ENCODE measurements around the gene SLC18A2.
"Not testable (repeated sequence)": the region's sequence is repeated elsewhere in the genome, so short reads cannot be mapped to it uniquely, and the experiment has no call there.

The SLC18A2 gene

GRCh38 chr10:117240621-117241529 lies at the start of gene SLC18A2:
TSS of gene SLC18A2 (plus strand) at chr10:117241114. CDS start at chr10:117241694, 580 bp downstream.
- DNase-seq = no peak

DNA sequence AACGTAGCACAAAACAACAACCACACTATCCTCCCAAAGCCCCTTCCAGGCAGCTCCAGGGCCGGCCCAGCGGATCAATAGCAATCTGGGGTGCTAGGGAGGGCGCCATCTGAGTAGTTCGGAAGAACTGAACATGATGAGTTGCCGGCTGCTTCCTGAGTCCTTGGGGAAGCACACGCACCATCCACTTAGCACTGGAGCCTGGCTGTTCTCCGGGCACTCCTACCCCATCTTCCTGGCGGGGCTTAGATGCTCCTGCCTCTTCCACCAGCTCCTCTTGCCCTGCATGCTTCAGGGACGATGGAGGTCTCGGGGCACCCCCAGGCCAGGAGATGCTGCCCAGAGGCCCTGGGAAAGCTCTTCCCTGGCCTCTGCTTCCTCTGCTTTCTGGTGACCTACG lies 43.7 kb upstream of the SLC18A2 start, which contains the start of gene KCNK18:
TSS of gene KCNK18 (plus strand) at position 301 of the 400 bp plus-strand sequence. CDS start at position 301, 0 bp downstream.
- no peak for DNase-seq

GRCh38 chr10:117198088-117198487 lies 42.8 kb upstream of the SLC18A2 start:
- DNase-seq = no peak

DNA sequence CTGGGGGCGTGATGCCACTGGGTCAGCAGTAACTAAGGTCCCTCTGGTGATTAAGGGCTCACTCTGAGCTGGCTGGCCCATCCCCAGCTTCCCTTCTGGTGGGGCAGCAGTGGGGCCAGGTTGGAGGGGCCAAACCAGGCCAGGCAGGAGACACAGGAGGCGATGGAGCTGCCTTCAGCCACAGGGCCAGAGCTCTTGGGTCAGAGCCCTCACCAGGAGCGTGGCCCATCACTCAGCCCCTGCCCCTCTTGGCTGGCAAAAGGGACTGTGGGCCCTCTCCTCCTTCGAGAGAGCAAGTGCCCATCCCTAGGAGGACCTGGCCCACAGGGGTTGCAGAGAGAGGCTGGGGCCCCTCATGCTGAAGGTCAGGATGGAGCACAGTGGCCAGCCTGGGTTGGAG lies 39.1 kb upstream of the SLC18A2 start:
- no peak for DNase-seq

- no peak for DNase-seq
Observed at GRCh38 chr10:117204316-117204715, 36.6 kb upstream of the SLC18A2 start.

GRCh38 chr10:117212176-117212575 lies 28.7 kb upstream of the SLC18A2 start:
- DNase-seq = no peak

DNA sequence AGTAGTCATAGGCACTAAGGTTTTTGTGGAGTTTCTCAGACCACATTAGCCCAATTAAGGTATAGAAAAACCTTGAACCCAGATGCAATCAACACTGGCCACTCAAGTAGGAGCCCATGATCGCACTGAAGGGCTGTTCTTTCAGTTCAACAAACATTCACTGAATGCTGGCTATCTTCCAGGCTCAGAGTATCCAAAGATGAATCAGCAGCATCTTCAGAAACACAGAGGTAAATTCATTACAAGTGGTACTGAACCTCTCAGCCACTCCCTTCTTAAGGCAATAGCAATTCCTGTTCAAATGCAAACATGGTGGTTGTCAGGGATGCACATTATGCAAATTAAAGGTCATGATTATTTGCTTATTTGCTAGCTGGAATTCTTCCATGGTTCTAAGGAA lies 26.5 kb upstream of the SLC18A2 start:
- DNase-seq = no peak

- no peak for DNase-seq
Observed at GRCh38 chr10:117215079-117215478, 25.8 kb upstream of the SLC18A2 start.

GRCh38 chr10:117216028-117216427 lies 24.9 kb upstream of the SLC18A2 start:
- DNase-seq = no peak

DNA sequence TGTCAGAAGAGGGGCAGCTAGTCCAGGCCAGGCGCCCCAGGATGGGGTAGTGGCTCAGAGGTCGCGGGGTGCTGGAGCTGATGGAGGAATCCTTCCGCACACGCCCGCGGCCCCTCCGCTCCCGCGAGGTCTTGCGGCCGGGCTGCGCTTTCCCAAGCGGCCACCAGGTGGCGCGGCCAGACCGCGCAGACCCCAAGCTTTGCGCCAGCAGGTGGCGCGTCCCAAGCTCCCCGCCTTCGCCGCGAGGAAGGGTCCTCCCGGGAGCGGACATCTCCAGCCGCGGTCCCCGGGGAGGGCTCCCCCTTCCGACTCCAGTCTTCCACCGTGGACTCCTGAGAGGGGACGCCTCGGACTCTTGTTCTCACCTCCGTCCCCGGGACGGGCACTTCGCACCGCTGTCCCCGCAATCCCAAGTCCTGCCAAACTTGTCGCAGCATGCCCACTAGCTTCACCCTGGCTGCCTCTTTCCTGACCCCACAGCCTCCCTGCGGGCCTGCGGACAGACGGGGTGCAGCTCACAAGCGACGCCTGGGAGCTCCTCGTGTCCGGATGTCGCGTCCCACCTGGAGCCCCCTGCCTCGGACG lies 24.2 kb upstream of the SLC18A2 start:
- DNase-seq = no peak

DNA sequence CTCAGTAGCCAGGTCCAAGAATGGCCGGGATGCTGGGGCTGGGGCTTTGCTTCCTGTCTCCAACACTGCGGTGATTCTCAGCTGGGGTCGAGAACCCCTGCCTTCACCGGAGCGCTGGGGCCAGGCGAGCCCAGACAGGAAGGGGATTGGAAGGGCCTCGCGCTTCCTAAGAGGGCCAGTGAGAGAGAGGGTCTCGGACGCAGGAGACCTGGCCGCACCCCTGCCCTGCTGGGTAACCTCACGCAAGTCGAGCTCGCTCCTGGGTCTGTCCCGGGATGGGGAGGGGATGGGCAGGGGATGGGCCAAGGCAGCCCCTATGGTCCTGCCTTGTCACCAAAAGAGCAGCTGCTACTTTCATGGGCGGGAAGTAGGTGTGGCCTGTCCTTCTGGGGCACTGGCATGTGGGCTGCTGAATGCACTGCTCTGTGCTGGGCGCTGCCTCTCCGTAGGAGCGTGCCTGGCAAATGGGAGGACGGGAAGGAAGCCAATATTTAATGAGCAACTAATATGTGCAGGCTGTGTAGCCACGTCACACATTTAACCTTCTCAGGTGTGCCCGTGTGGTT lies 23.6 kb upstream of the SLC18A2 start:
- no peak for DNase-seq

GRCh38 chr10:117218654-117219053 lies 22.3 kb upstream of the SLC18A2 start:
- no peak for DNase-seq

GRCh38 chr10:117221156-117221711 lies 19.7 kb upstream of the SLC18A2 start:
- DNase-seq = no peak

- DNase-seq = no peak
Observed at GRCh38 chr10:117222552-117222951, 18.4 kb upstream of the SLC18A2 start.

- DNase-seq = no peak
Observed at GRCh38 chr10:117222976-117223692, 17.8 kb upstream of the SLC18A2 start.

- no peak for DNase-seq
Observed at GRCh38 chr10:117223693-117224430, 17.1 kb upstream of the SLC18A2 start.

DNA sequence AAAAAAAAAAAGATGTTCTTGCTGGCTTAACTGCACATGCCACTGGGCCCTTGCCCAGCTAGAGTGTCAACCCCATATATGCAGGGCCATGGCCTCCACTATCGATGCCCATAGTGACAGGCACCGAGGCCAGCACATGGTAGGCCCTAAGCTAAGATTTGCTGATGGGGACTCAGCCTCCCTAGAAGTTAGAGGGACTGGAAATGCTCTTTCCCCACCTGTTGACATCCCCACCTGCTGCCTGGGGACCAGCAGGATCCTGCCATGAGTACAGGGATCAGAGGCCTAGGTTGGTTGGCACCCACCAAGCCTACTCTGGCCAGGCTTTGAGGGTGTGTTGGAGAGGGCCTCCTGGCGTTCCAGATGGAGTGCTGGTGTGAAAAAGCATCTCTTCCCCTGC lies 16.0 kb upstream of the SLC18A2 start:
- no peak for DNase-seq

- DNase-seq = peak; percentile 1
Observed at GRCh38 chr10:117226813-117227451, 14.0 kb upstream of the SLC18A2 start.

- no peak for DNase-seq
Observed at GRCh38 chr10:117228210-117228609, 12.7 kb upstream of the SLC18A2 start.

- DNase-seq = not testable (repeated sequence)
Observed at GRCh38 chr10:117230107-117230506, 10.8 kb upstream of the SLC18A2 start.

DNA sequence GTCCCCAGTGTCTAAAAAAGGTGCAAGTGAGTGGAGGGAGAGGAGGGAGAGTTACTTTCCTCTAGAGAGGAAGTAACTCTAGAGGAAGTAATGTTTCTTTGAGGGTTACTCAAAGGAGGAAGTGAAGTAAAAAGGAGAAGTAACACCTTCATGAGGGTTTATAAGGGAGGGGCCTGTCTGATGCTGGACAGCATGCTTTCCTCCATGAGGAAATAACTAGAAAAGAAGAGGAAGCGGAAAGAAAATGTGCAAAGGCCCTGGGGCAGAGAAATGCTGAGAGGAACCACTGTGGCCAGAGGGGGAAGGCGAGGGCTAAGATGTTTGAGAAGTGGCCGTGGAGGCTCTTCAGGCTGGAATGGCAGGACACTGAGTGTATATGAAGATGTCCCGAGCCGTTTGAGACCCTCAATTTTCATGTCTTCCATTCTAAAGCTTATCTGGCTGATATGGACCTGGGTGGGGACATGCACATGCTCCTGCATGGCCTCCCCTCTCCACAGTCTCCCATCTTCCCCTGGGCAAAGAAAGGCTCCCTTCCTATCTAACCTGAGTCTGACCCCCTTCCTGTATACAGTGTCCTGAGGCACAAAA lies 3.4 kb upstream of the SLC18A2 start:
- DNase-seq = no peak

Data from NCI-H1048 (cell line).